Measurements from ENCODE around the gene INSYN2B.

The INSYN2B gene

DNA sequence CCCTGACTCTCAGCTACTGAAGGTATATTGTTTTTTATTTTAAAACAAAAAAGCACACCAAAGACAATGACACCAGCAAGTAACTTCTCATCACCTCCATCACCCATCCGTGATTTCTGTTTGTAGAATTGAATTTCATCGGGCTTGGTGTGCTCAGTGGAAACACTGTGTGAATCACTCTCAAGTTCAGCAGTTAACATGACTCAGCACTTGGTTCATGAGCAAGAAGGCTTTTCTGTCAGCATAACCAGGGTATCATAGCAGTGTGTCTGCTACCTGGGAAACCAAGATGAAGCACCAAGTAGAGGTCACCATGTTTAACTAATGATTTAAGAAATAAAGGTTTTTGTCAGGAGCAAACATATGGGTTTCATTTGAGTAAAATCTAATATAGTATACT is 123.7 kb downstream of the INSYN2B start:
- H3K27me3 ChIP-seq (ENCODE audit: control insufficient read depth, insufficient read depth, low read length), result no peaks in the 10 kb centered on the region
- H3K36me3 ChIP-seq (ENCODE audit: control insufficient read depth, insufficient read depth, low read length), result no peaks in the 10 kb centered on the region
- no peaks in the 10 kb centered on the region for H3K9me3 ChIP-seq (ENCODE audit: control insufficient read depth, insufficient read depth, low read length)
- H3K9ac ChIP-seq (ENCODE audit: low read depth, low read length), result no peak overlapping the region
- H3K27ac ChIP-seq (ENCODE audit: low read depth, low read length), result no peak overlapping the region
- no peaks in the 10 kb centered on the region for H3K4me1 ChIP-seq (ENCODE audit: control insufficient read depth, insufficient read depth, low read length)
- no peak overlapping the region for H3K4me3 ChIP-seq (ENCODE audit: low read depth, low read length)

DNA sequence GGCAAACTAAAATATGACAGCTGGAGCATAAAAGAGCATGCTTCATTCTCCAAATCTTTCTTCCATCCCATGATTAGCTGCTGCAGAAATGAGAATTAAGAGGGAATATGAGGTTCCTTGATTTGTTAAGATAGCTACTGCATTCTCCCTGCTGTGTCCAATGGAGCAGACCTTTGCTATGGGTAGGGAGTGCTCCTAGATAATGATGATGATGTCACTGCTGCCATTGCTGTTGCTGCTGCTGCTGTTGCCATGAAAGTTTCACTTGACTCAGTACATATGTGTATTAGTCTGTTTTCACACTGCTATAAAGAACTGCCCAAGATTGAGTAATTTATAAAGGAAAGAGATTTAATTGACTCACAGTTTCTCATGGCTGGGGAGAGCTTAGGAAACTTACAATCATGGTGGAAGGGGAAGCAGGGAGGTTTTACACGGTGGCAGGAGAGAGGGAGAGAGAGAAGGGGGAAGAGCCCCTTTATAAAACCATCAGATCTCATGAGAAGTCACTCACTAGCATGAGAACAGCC is 128.9 kb downstream of the INSYN2B start:
- no peaks in the 10 kb centered on the region for H3K4me1 ChIP-seq (ENCODE audit: control insufficient read depth, insufficient read depth, low read length)
- H3K27ac ChIP-seq (ENCODE audit: low read depth, low read length), result no peak overlapping the region
- H3K9me3 ChIP-seq (ENCODE audit: control insufficient read depth, insufficient read depth, low read length), result peaks cover 7% of the 10 kb centered on the region
- H3K36me3 ChIP-seq (ENCODE audit: control insufficient read depth, insufficient read depth, low read length), result no peaks in the 10 kb centered on the region
- H3K4me3 ChIP-seq (ENCODE audit: low read depth, low read length), result no peak overlapping the region
- no peak overlapping the region for H3K9ac ChIP-seq (ENCODE audit: low read depth, low read length)
- no peaks in the 10 kb centered on the region for H3K27me3 ChIP-seq (ENCODE audit: control insufficient read depth, insufficient read depth, low read length)

DNA sequence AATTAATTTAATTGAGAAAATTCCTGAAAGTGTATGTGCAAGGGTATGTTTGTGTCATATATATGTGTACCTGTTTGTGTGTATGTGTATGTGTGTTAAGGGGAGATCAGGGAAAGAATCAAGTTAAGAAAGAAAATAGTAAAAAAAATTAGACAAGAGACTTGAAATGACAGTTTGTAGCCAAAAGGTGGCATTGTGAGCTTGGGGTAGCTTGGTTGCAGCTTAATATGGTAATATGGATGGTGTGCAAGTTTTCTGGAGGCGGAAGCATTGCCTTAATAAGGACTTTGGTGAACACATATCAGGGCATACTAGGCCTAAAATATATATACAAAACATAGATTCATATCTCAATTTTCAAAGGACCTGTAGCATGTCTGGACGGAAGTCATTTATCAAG is 129.9 kb downstream of the INSYN2B start:
- no peaks in the 10 kb centered on the region for H3K4me1 ChIP-seq (ENCODE audit: control insufficient read depth, insufficient read depth, low read length)
- H3K9me3 ChIP-seq (ENCODE audit: control insufficient read depth, insufficient read depth, low read length), result peaks cover 7% of the 10 kb centered on the region
- no peak overlapping the region for H3K4me3 ChIP-seq (ENCODE audit: low read depth, low read length)
- no peak overlapping the region for H3K9ac ChIP-seq (ENCODE audit: low read depth, low read length)
- H3K27me3 ChIP-seq (ENCODE audit: control insufficient read depth, insufficient read depth, low read length), result no peaks in the 10 kb centered on the region
- no peak overlapping the region for H3K27ac ChIP-seq (ENCODE audit: low read depth, low read length)
- H3K36me3 ChIP-seq (ENCODE audit: control insufficient read depth, insufficient read depth, low read length), result no peaks in the 10 kb centered on the region

DNA sequence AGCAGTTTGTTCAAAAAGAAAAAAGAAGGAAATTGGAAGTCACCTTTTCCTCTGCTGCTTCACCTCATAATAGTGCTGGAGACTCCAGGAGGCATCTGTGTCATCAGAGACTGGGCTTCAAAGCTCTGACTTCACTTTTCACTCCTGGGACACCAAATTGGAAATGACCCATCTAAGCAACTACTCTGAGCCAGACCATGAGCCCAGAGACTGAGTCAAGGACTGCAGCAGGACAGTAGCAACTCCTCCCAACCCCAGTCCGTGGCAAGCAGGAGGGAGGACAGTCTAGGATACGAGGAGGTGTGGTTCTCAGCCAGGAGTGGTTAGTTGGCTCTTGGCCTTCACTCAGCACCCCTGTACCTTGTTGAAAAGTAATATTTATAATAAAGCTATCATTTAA is 131.5 kb downstream of the INSYN2B start:
- no peaks in the 10 kb centered on the region for H3K36me3 ChIP-seq (ENCODE audit: control insufficient read depth, insufficient read depth, low read length)
- no peak overlapping the region for H3K27ac ChIP-seq (ENCODE audit: low read depth, low read length)
- H3K4me1 ChIP-seq (ENCODE audit: control insufficient read depth, insufficient read depth, low read length), result no peaks in the 10 kb centered on the region
- no peak overlapping the region for H3K4me3 ChIP-seq (ENCODE audit: low read depth, low read length)
- no peak overlapping the region for H3K9ac ChIP-seq (ENCODE audit: low read depth, low read length)
- peaks cover 7% of the 10 kb centered on the region for H3K9me3 ChIP-seq (ENCODE audit: control insufficient read depth, insufficient read depth, low read length)
- no peaks in the 10 kb centered on the region for H3K27me3 ChIP-seq (ENCODE audit: control insufficient read depth, insufficient read depth, low read length)

- peaks cover 7% of the 10 kb centered on the region for H3K9me3 ChIP-seq (ENCODE audit: control insufficient read depth, insufficient read depth, low read length)
- H3K4me1 ChIP-seq (ENCODE audit: control insufficient read depth, insufficient read depth, low read length), result no peaks in the 10 kb centered on the region
- H3K9ac ChIP-seq (ENCODE audit: low read depth, low read length), result no peak overlapping the region
- H3K27ac ChIP-seq (ENCODE audit: low read depth, low read length), result no peak overlapping the region
- H3K4me3 ChIP-seq (ENCODE audit: low read depth, low read length), result no peak overlapping the region
- no peaks in the 10 kb centered on the region for H3K27me3 ChIP-seq (ENCODE audit: control insufficient read depth, insufficient read depth, low read length)
- H3K36me3 ChIP-seq (ENCODE audit: control insufficient read depth, insufficient read depth, low read length), result no peaks in the 10 kb centered on the region
Observed at GRCh38 chr5:169848271-169848670, 132.0 kb downstream of the INSYN2B start.

GRCh38 chr5:169847519-169847918 is 132.8 kb downstream of the INSYN2B start:
- no peak overlapping the region for H3K4me3 ChIP-seq (ENCODE audit: low read depth, low read length)
- H3K27ac ChIP-seq (ENCODE audit: low read depth, low read length), result no peak overlapping the region
- H3K27me3 ChIP-seq (ENCODE audit: control insufficient read depth, insufficient read depth, low read length), result no peaks in the 10 kb centered on the region
- H3K9me3 ChIP-seq (ENCODE audit: control insufficient read depth, insufficient read depth, low read length), result peaks cover 7% of the 10 kb centered on the region
- H3K9ac ChIP-seq (ENCODE audit: low read depth, low read length), result no peak overlapping the region
- no peaks in the 10 kb centered on the region for H3K4me1 ChIP-seq (ENCODE audit: control insufficient read depth, insufficient read depth, low read length)
- no peaks in the 10 kb centered on the region for H3K36me3 ChIP-seq (ENCODE audit: control insufficient read depth, insufficient read depth, low read length)

DNA sequence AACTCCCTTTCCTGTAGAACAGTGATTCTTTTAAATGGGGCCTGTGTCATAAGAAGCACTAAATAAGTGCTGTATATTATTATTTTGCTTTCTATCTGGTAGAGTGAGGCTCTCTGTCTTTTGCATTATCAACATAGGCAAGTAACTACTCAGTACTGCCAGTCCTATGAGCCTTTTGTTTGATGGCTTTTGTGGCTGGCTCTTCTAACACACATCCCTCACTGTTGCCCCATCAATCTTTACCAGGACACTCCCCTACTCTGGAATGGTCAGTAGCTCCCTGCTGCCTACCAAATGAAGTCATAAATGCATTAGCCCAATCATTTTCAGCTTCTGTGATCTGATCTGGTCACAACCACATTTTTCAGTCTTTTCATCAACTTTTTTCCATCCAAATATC is 137.6 kb downstream of the INSYN2B start:
- H3K36me3 ChIP-seq (ENCODE audit: control insufficient read depth, insufficient read depth, low read length), result no peaks in the 10 kb centered on the region

DNA sequence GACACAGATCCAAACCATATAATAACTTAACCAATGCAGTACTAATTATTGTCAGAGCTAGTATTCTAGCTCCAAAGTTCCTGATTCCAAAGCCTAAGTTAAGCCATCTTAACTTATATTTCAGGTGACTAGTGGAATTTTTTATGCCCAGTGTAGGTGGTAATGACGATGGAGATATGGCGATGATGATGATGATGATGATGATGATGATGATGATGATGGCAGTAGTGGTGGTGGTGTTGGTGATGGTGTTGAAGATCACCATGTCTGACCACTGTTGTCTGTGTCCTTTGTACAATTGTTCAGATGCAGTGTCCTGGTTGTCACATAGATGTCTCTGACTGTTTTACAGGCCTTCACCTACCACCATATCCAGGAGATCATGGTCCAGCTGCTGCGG is 139.9 kb downstream of the INSYN2B start:
- Histone ChIP-seq H3K4me1 (ENCODE audit: control insufficient read depth, insufficient read depth, low read length) (no peaks in the 10 kb centered on the region), H3K27me3 (ENCODE audit: control insufficient read depth, insufficient read depth, low read length) (no peaks in the 10 kb centered on the region), H3K4me3 (ENCODE audit: low read depth, low read length) (no peak overlapping the region), H3K36me3 (ENCODE audit: control insufficient read depth, insufficient read depth, low read length) (no peaks in the 10 kb centered on the region), H3K9me3 (ENCODE audit: control insufficient read depth, insufficient read depth, low read length) (no peaks in the 10 kb centered on the region), H3K9ac (ENCODE audit: low read depth, low read length) (no peak overlapping the region), H3K27ac (ENCODE audit: low read depth, low read length) (no peak overlapping the region)

More for the DNA sequence above, 137.6 kb downstream of the INSYN2B start:
- Histone ChIP-seq H3K9me3 (ENCODE audit: control insufficient read depth, insufficient read depth, low read length) (no peaks in the 10 kb centered on the region), H3K4me3 (ENCODE audit: low read depth, low read length) (no peak overlapping the region), H3K27ac (ENCODE audit: low read depth, low read length) (no peak overlapping the region), H3K27me3 (ENCODE audit: control insufficient read depth, insufficient read depth, low read length) (no peaks in the 10 kb centered on the region), H3K4me1 (ENCODE audit: control insufficient read depth, insufficient read depth, low read length) (no peaks in the 10 kb centered on the region), H3K9ac (ENCODE audit: low read depth, low read length) (no peak overlapping the region)

- Histone ChIP-seq H3K36me3 (ENCODE audit: control insufficient read depth, insufficient read depth, low read length) (no peaks in the 10 kb centered on the region), H3K27ac (ENCODE audit: low read depth, low read length) (no peak overlapping the region)
Observed at GRCh38 chr5:169838688-169839087, 141.6 kb downstream of the INSYN2B start.

GRCh38 chr5:169837686-169838085 is 142.6 kb downstream of the INSYN2B start:
- Histone ChIP-seq H3K9ac (ENCODE audit: low read depth, low read length) (no peak overlapping the region), H3K27me3 (ENCODE audit: control insufficient read depth, insufficient read depth, low read length) (no peaks in the 10 kb centered on the region), H3K4me1 (ENCODE audit: control insufficient read depth, insufficient read depth, low read length) (no peaks in the 10 kb centered on the region), H3K4me3 (ENCODE audit: low read depth, low read length) (no peak overlapping the region), H3K36me3 (ENCODE audit: control insufficient read depth, insufficient read depth, low read length) (no peaks in the 10 kb centered on the region), H3K9me3 (ENCODE audit: control insufficient read depth, insufficient read depth, low read length) (no peaks in the 10 kb centered on the region), H3K27ac (ENCODE audit: low read depth, low read length) (no peak overlapping the region)

More at GRCh38 chr5:169838688-169839087, 141.6 kb downstream of the INSYN2B start:
- Histone ChIP-seq H3K4me3 (ENCODE audit: low read depth, low read length) (no peak overlapping the region), H3K4me1 (ENCODE audit: control insufficient read depth, insufficient read depth, low read length) (no peaks in the 10 kb centered on the region), H3K9me3 (ENCODE audit: control insufficient read depth, insufficient read depth, low read length) (no peaks in the 10 kb centered on the region), H3K27me3 (ENCODE audit: control insufficient read depth, insufficient read depth, low read length) (no peaks in the 10 kb centered on the region), H3K9ac (ENCODE audit: low read depth, low read length) (no peak overlapping the region)

DNA sequence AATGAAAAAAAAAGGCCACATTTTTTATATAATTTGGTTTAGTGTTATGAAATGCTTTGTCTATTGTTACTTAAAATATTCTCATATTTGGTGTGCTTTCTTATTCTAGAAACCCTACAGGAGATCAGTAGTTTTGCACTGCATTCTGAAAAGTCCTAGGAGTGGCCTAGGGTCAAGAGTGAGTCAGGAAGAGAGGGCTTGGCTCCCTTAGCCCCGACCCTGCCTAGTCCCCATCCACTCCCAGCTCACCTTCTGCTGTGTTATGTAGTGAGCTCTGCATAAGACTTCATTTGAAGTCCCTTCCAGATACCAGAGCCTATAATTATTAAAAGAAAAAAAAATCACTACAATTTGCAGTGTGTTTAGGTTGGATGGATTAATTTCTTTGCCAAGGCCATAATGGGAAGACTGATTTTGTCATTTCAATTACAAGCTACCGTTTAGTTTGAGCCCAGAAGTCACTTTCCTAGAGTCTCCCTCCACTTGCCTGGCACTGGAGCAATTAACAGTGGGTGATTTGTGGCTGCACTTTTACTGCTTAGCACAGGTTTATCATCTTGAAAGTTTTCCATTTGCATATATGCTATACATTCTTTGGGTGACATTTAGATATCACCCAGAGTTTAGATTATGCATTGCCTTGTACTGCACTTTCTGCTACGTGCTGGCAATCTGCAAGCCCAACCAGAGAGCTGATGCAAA is 143.3 kb downstream of the INSYN2B start:
- Histone ChIP-seq H3K9ac (ENCODE audit: low read depth, low read length) (no peak overlapping the region), H3K9me3 (ENCODE audit: control insufficient read depth, insufficient read depth, low read length) (no peaks in the 10 kb centered on the region), H3K4me1 (ENCODE audit: control insufficient read depth, insufficient read depth, low read length) (no peaks in the 10 kb centered on the region), H3K27me3 (ENCODE audit: control insufficient read depth, insufficient read depth, low read length) (no peaks in the 10 kb centered on the region), H3K36me3 (ENCODE audit: control insufficient read depth, insufficient read depth, low read length) (no peaks in the 10 kb centered on the region), H3K4me3 (ENCODE audit: low read depth, low read length) (no peak overlapping the region), H3K27ac (ENCODE audit: low read depth, low read length) (no peak overlapping the region)
